Thyroid gland (tissue), 4 donors: ENCODE data around the gene TMTC3.

Source experiments
- POLR2A ChIP-seq, 2 donors: fragments of 450-650 bp; IDR thresholded peaks; one replicate each; pipeline ENCODE4 v1.6.1; 2017; ENCODE audit warnings: antibody characterized with exemption in 2 of 2, mild to moderate bottlenecking in 2 of 2, moderate library complexity in 1 of 2
- TF ChIP-seq, protein P1 (sequence below), 6 experiments: fragments of 200-600 bp in 3 of 6; fragments of 450-650 bp in 3 of 6; sonication (generic) in 3 of 6; IDR thresholded peaks; one replicate each; pipeline ENCODE4 v1.5.1; 2016 to 2019; ENCODE audit warnings: antibody characterized with exemption in 6 of 6, mild to moderate bottlenecking in 2 of 6, inconsistent platforms in 1 of 6, moderate library complexity in 1 of 6

DNA sequence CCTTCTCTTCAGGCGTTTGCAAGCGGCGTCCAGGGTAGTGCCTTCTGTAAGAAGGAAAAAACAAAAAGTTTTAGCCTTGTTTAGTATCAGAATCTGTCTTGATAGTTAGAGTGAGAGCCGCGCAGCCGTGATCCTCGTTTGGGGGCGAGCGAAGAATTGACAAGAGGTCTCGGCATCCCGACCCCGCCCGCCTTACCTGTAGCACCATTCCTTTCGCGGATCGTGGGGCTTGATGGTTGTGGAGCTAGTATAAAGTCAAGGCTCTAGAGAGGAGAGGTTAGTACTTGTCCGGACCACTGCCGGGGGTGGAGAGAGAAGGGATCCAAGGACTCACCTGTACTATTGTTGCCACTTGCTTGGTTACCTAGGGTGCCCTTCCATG, 494 bp downstream of the TMTC3 start:
- TF ChIP-seq POLR2A (IDR thresholded peaks at IDR 0.05), result no peak
- TF ChIP-seq, protein P1, sequence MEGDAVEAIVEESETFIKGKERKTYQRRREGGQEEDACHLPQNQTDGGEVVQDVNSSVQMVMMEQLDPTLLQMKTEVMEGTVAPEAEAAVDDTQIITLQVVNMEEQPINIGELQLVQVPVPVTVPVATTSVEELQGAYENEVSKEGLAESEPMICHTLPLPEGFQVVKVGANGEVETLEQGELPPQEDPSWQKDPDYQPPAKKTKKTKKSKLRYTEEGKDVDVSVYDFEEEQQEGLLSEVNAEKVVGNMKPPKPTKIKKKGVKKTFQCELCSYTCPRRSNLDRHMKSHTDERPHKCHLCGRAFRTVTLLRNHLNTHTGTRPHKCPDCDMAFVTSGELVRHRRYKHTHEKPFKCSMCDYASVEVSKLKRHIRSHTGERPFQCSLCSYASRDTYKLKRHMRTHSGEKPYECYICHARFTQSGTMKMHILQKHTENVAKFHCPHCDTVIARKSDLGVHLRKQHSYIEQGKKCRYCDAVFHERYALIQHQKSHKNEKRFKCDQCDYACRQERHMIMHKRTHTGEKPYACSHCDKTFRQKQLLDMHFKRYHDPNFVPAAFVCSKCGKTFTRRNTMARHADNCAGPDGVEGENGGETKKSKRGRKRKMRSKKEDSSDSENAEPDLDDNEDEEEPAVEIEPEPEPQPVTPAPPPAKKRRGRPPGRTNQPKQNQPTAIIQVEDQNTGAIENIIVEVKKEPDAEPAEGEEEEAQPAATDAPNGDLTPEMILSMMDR (IDR thresholded peaks at IDR 0.05), result no peak
